GM12878 (cell line): ENCODE measurements around the gene MCRIP2. TPM values are rescaled to one million over a fixed set of nuclear protein-coding genes. Genes with fewer than 3 reads are reported as not detected.

Experiments
- ATAC-seq: fragments of 200-7000 bp; cut with Tn5 transposase; 3 replicates; pipeline ENCODE4 v1.9.1; 2020; ENCODE audit warnings: mild to moderate bottlenecking, moderate library complexity
- BruUV-seq: library from RNA; stranded (reverse); fragments of 400-500 nt; replicated peaks from 2 replicates; lab custom pipeline; 2021; lab: Mats Ljungman, UMichigan
- CTCF ChIA-PET: fragments of 300-600 bp; sonication (Branson Sonifier 250); formaldehyde crosslinking; extraction: SDS; loops from one replicate; lab custom pipeline; 2021; ENCODE audit warnings: inconsistent platforms; lab: Yijun Ruan, JAX
- POLR2A ChIA-PET: fragments of 350-600 bp; formaldehyde crosslinking; extraction: SDS; loops from one replicate; lab custom pipeline; 2021; ENCODE audit warnings: inconsistent platforms; lab: Charles Lee
- RAD21 ChIA-PET: fragments of 300-600 bp; sonication (Branson Sonifier 250); formaldehyde crosslinking; loops from one replicate; lab custom pipeline; 2023; ENCODE audit warnings: antibody characterized with exemption; ENCODE audit not compliant: unreplicated experiment; lab: Charles Lee
- SMC1A ChIA-PET: fragments of 300-600 bp; sonication (Branson Sonifier 250); formaldehyde crosslinking; loops from one replicate; lab custom pipeline; 2023; ENCODE audit not compliant: unreplicated experiment, uncharacterized antibody; lab: Charles Lee
- DNase-seq: peaks from one replicate; pipeline ENCODE4 v3.0.0-alpha.2; 2011; ENCODE audit warnings: low read depth, low spot score
- FAIRE-seq: peaks from 3 replicates; lab custom pipeline; 2011; peaks lifted over from hg19 to GRCh38; lab: Jason Lieb, UNC
- H2AFZ ChIP-seq: 2 replicates; pipeline ENCODE4 v1.6.0; 2011; ENCODE audit warnings: low read depth, low read length, control low read depth; ENCODE audit not compliant: control insufficient read depth
- H3K27ac ChIP-seq: 2 replicates; pipeline ENCODE4 v1.5.1; 2011; ENCODE audit warnings: control low read depth; ENCODE audit not compliant: control insufficient read depth, insufficient read depth
- H3K27me3 ChIP-seq, 2 experiments: replicated peaks in 1 of 2; 2 replicates each; pipeline versions ENCODE4 v1.6.0 to v1.6.1; 2011; ENCODE audit warnings: low read length in 1 of 2; ENCODE audit not compliant: control insufficient read depth in 2 of 2, insufficient read depth in 2 of 2
- H3K36me3 ChIP-seq, 2 experiments: 2 replicates each; pipeline ENCODE4 v1.5.1; 2011; ENCODE audit warnings: low read length in 1 of 2; ENCODE audit not compliant: control insufficient read depth in 2 of 2, insufficient read depth in 2 of 2
- H3K4me1 ChIP-seq: 2 replicates; pipeline ENCODE4 v1.6.1; 2011; ENCODE audit warnings: mild to moderate bottlenecking, low read length, moderate library complexity, mixed read lengths; ENCODE audit not compliant: control insufficient read depth, insufficient read depth
- H3K4me2 ChIP-seq: 2 replicates; pipeline ENCODE4 v1.6.0; 2011; ENCODE audit warnings: control low read depth; ENCODE audit not compliant: control insufficient read depth, insufficient read depth
- H3K4me3 ChIP-seq: fragments of 200-600 bp; sonication (generic); 2 replicates; pipeline ENCODE4 v1.5.1; 2016
- H3K79me2 ChIP-seq: 2 replicates; pipeline ENCODE4 v1.6.0; 2011; ENCODE audit warnings: low read length; ENCODE audit not compliant: control insufficient read depth, insufficient read depth
- H3K9ac ChIP-seq: 2 replicates; pipeline ENCODE4 v1.8.0; 2011; ENCODE audit warnings: low read length, control low read depth, mixed read lengths; ENCODE audit not compliant: control insufficient read depth, insufficient read depth
- H3K9me3 ChIP-seq: replicated peaks from 3 replicates; pipeline ENCODE4 v1.5.1; 2011; ENCODE audit warnings: mild to moderate bottlenecking, low read length; ENCODE audit not compliant: control insufficient read depth, insufficient read depth
- H4K20me1 ChIP-seq: 2 replicates; pipeline ENCODE4 v1.6.0; 2011; ENCODE audit not compliant: control insufficient read depth, insufficient read depth
- ESRRA ChIP-seq: IDR thresholded peaks from 2 replicates; pipeline ENCODE4 v1.6.1; 2012; ENCODE audit warnings: mild to moderate bottlenecking, low read length, improper control_type of control experiment
- JUND ChIP-seq: IDR thresholded peaks from 2 replicates; pipeline ENCODE4 v1.6.1; 2012; ENCODE audit warnings: low read depth, mild to moderate bottlenecking, low read length, improper control_type of control experiment, moderate library complexity
- RELA ChIP-seq: fragments of 450-650 bp; IDR thresholded peaks from 2 replicates; pipeline ENCODE4 v1.8.0; 2014; ENCODE audit warnings: borderline replicate concordance; ENCODE audit not compliant: partially characterized antibody
- SMAD5 ChIP-seq: IDR thresholded peaks from 2 replicates; pipeline ENCODE4 v1.6.1; 2016; ENCODE audit warnings: antibody characterized with exemption, low read depth
- ZNF384 ChIP-seq: IDR thresholded peaks from 2 replicates; pipeline ENCODE4 v1.6.1; 2012; ENCODE audit warnings: low read depth, mild to moderate bottlenecking, low read length, improper control_type of control experiment, borderline replicate concordance
- whole genome bisulfite sequencing: methylation state at CpG from one replicate; pipeline ENCODE4 v1.1.6; 2016; ENCODE audit warnings: low lambda C conversion rate; ENCODE audit not compliant: insufficient replicate concordance, insufficient coverage; ENCODE audit errors: missing lambda C conversion rate; 5-methylcytosine and 5-hydroxymethylcytosine counted together
- in situ Hi-C: fragments of 300-500 bp; cut with MboI; formaldehyde crosslinking; loops from 9 replicates; pipeline ENCODE4 v1.14.3; 2018; ENCODE audit warnings: mixed read lengths
- intact Hi-C: fragments of 100-400 bp; cut with micrococcal nuclease; formaldehyde crosslinking; loops from one replicate; pipeline ENCODE4 v1.14.2; 2022; ENCODE audit not compliant: unreplicated experiment
- polyA plus RNA-seq, 11 experiments: library from polyadenylated mRNA; depleted of rRNA in 4 of 11; unstranded in 6 of 11; stranded (reverse) in 5 of 11; fragments of >200 nt; fragmentation: Nextera tagmentation in 4 of 11; fragmentation: Illumina TruSeq in 1 of 11; extraction: Ambion mirVana in 4 of 11; extraction: Trizol in 1 of 11; gene quantifications; 1 replicate in 1 of 11; 2 replicates in 10 of 11; pipeline versions ENCODE4 v1.2.1 to v1.2.3, GENCODE V29; 2011 to 2016; ENCODE audit warnings: inconsistent platforms in 2 of 11, missing spikeins in 2 of 11, low read depth in 1 of 11
- total RNA-seq, 4 experiments: library from RNA; depleted of rRNA in 3 of 4; stranded (reverse); fragments of >200 nt in 3 of 4; fragmentation: Illumina TruSeq in 1 of 4; extraction: Trizol in 1 of 4; gene quantifications; 2 replicates each; pipeline versions ENCODE4 v1.2.1 to v1.2.3, GENCODE V29; 2013 to 2021
- TF ChIP-seq, protein P1 (sequence below): IDR thresholded peaks from 2 replicates; pipeline ENCODE4 v1.6.1; 2012; ENCODE audit warnings: low read depth, low read length, improper control_type of control experiment

The MCRIP2 gene
- total and polyA plus RNA-seq, 10 of the 15 experiments (the other 5 are each of a cell fraction or from before 2014, with no cell fraction given), result 0.19 to 93.1 (median 57.9) TPM

DNA sequence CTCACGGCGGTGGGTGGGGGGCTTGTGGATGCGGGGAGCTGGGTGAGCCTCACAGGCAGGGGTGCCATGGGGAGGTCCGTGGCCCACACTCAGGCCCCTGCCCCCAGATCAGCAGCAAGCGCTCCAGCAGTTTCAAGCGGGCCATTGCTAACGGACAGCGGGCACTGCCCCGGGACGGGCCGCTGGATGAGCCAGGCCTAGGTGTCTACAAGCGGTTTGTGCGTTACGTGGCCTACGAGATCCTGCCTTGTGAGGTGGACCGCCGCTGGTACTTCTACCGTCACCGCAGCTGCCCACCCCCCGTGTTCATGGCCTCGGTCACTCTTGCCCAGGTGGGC is 34.9 kb downstream of the MCRIP2 start (continued):
- TF ChIP-seq ESRRA, result no peak
- no peak for TF ChIP-seq JUND
- TF ChIP-seq SMAD5, result no peak
- TF ChIP-seq RELA, result no peak

- H2AFZ ChIP-seq, result no peak overlapping the region
- ChIA-PET CTCF (no interaction called here), POLR2A (no interaction called here), RAD21 (no interaction called here), SMC1A (no interaction called here)
- no peaks in the 10 kb centered on the region for H3K27me3 ChIP-seq
- peaks cover 0 to 8% of the 10 kb centered on the region in 2 experiments; a peak in 2 of 4 replicates for H3K36me3 ChIP-seq
- peaks cover 6% of the 10 kb centered on the region; the same call in 1 of the 2 replicates for H4K20me1 ChIP-seq
- no peak overlapping the region for H3K27ac ChIP-seq
- no peaks in the 10 kb centered on the region for H3K9me3 ChIP-seq
- ATAC-seq (no peak), DNase-seq (no peak), FAIRE-seq (no peak)
- TF ChIP-seq, protein P1, sequence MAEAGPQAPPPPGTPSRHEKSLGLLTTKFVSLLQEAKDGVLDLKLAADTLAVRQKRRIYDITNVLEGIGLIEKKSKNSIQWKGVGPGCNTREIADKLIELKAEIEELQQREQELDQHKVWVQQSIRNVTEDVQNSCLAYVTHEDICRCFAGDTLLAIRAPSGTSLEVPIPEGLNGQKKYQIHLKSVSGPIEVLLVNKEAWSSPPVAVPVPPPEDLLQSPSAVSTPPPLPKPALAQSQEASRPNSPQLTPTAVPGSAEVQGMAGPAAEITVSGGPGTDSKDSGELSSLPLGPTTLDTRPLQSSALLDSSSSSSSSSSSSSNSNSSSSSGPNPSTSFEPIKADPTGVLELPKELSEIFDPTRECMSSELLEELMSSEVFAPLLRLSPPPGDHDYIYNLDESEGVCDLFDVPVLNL, result no peak
- TF ChIP-seq ZNF384 (no peak), ESRRA (no peak)
- in situ Hi-C loops (no loop called here), intact Hi-C loops (no loop called here)
- no peak overlapping the region for H3K4me3 ChIP-seq
- H3K79me2 ChIP-seq, result peaks cover 14% of the 10 kb centered on the region
- H3K4me1 ChIP-seq, result peaks cover 7% of the 10 kb centered on the region
- BruUV-seq, result no TSS peak
- no peak overlapping the region for H3K4me2 ChIP-seq
- H3K9ac ChIP-seq, result no peak overlapping the region
- 69% methylated on average over 23 of the region's 23 CpGs for WGBS
Observed at GRCh38 chr16:676913-677312, 35.3 kb downstream of the MCRIP2 start.
